Measurements from ENCODE around the gene ALKBH5.
A peak's percentile ranks its signal among the peaks of the same experiment; 100 is the strongest.

The ALKBH5 gene

GRCh38 chr17:18253947-18254821 is 70.6 kb downstream of the ALKBH5 start:
- no peak for DNase-seq (ENCODE audit: low read depth)
- no peak overlapping the region for H3K4me3 ChIP-seq (ENCODE audit: low read depth, low read length)
- TF ChIP-seq MYC (IDR thresholded peaks at IDR 0.05; ENCODE audit: low read depth, low read length) = no peak
- TF ChIP-seq CTCF (IDR thresholded peaks at IDR 0.05; ENCODE audit: low read depth, low read length) = no peak
- TF ChIP-seq POLR2A (IDR thresholded peaks at IDR 0.05; ENCODE audit: extremely low read depth, insufficient read length) = no peak
- no peak for TF ChIP-seq MAX (IDR thresholded peaks at IDR 0.05; ENCODE audit: low read depth, low read length)

- no peak overlapping the region for H3K4me3 ChIP-seq (ENCODE audit: low read depth, low read length)
- no peak for TF ChIP-seq CTCF (IDR thresholded peaks at IDR 0.05; ENCODE audit: low read depth, low read length)
- TF ChIP-seq MAX (IDR thresholded peaks at IDR 0.05; ENCODE audit: low read depth, low read length) = no peak
- no peak for TF ChIP-seq POLR2A (IDR thresholded peaks at IDR 0.05; ENCODE audit: extremely low read depth, insufficient read length)
- TF ChIP-seq MYC (IDR thresholded peaks at IDR 0.05; ENCODE audit: low read depth, low read length) = no peak
- DNase-seq (ENCODE audit: low read depth) = no peak
Measured at GRCh38 chr17:18254888-18255649, 71.4 kb downstream of the ALKBH5 start.

- TF ChIP-seq MAX (IDR thresholded peaks at IDR 0.05; ENCODE audit: low read depth, low read length) (no peak), POLR2A (IDR thresholded peaks at IDR 0.05; ENCODE audit: extremely low read depth, insufficient read length) (no peak), CTCF (IDR thresholded peaks at IDR 0.05; ENCODE audit: low read depth, low read length) (no peak), MYC (IDR thresholded peaks at IDR 0.05; ENCODE audit: low read depth, low read length) (no peak)
- no peak for DNase-seq (ENCODE audit: low read depth)
- H3K4me3 ChIP-seq (ENCODE audit: low read depth, low read length) = no peak overlapping the region
Measured at GRCh38 chr17:18256351-18256750, 72.7 kb downstream of the ALKBH5 start.

- no peak for DNase-seq (ENCODE audit: low read depth)
- TF ChIP-seq MYC (IDR thresholded peaks at IDR 0.05; ENCODE audit: low read depth, low read length) (no peak), CTCF (IDR thresholded peaks at IDR 0.05; ENCODE audit: low read depth, low read length) (no peak)
- no peak overlapping the region for H3K4me3 ChIP-seq (ENCODE audit: low read depth, low read length)
Measured at GRCh38 chr17:18256776-18257175, 73.1 kb downstream of the ALKBH5 start.

- TF ChIP-seq MYC (IDR thresholded peaks at IDR 0.05; ENCODE audit: low read depth, low read length) (no peak), CTCF (IDR thresholded peaks at IDR 0.05; ENCODE audit: low read depth, low read length) (no peak), MAX (IDR thresholded peaks at IDR 0.05; ENCODE audit: low read depth, low read length) (no peak), POLR2A (IDR thresholded peaks at IDR 0.05; ENCODE audit: extremely low read depth, insufficient read length) (no peak)
- DNase-seq (ENCODE audit: low read depth) = no peak
- H3K4me3 ChIP-seq (ENCODE audit: low read depth, low read length) = peak overlapping the region; percentile 67
Measured at GRCh38 chr17:18257268-18257981, 73.8 kb downstream of the ALKBH5 start.

All from NB4 (cell line).